Heart left ventricle (tissue), 13 donors: ENCODE data around the gene FBXO17.

ENCODE experiments used
- POLR2A ChIP-seq, 2 donors: fragments of 450-650 bp; IDR thresholded peaks; one replicate each; pipeline ENCODE4 v1.6.1; 2017; ENCODE audit warnings: antibody characterized with exemption in 2 of 2, mild to moderate bottlenecking in 2 of 2, moderate library complexity in 2 of 2
- TF ChIP-seq, protein P1 (sequence below), 12 donors: fragments of 200-600 bp; sonication (generic) in 4 of 12; IDR thresholded peaks; one replicate each; pipeline versions ENCODE4 v1.5.0 to v1.8.0; 2018 to 2022; ENCODE audit warnings: antibody characterized with exemption in 12 of 12, mild to moderate bottlenecking in 5 of 12
- donor health status: ischemic (EF 13 %, LVEDD 7.1; RV severe dilation, severe dysfunction).
- donor health status: DM: no; HTN: yes; CAD: no.
- donor health status: DM: no; HTN: no; CAD: no.
- donor health status: ischemic (EF 25% LVEDD 6.9; RV normal size, moderate dysfunction).
- donor health status: ischemic (EF 25% LVEDD 5.7; RV mildly dilated, moderate dysfunction).
- donor health status: ischemic (EF 35%, LVEDD 5.7; RV mildly dilated, moderate dysfunction).
- donor health status: nonischemic (EF 11% LVEDD 7.7; RV severe dilation, severe dysfunction).
- donor health status: DM: yes; HTN: yes; CAD: no.
- donor health status: PGD.
- donor health status: ischemic (EF 29% LVEDD 5.4; RV normal size, mild dysfunction).
- donor health status: nonischemic (EF 23%, LVEDD 6.1; RV moderate dilation, normal function).

DNA sequence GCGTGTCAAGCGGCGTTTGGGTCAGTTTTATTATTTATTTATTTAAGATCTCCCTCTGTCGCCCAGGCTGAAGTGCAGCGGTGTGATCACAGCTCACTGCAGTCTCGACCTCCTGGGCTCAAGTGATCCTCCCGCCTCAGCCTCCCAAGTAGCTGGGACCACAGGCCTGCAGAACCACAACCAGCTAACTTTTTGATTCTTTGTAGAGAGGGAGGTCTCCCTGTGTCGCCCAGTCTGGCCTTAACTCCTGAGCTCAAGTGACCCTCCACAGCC, 44.1 kb downstream of the FBXO17 start:
- TF ChIP-seq, protein P1, sequence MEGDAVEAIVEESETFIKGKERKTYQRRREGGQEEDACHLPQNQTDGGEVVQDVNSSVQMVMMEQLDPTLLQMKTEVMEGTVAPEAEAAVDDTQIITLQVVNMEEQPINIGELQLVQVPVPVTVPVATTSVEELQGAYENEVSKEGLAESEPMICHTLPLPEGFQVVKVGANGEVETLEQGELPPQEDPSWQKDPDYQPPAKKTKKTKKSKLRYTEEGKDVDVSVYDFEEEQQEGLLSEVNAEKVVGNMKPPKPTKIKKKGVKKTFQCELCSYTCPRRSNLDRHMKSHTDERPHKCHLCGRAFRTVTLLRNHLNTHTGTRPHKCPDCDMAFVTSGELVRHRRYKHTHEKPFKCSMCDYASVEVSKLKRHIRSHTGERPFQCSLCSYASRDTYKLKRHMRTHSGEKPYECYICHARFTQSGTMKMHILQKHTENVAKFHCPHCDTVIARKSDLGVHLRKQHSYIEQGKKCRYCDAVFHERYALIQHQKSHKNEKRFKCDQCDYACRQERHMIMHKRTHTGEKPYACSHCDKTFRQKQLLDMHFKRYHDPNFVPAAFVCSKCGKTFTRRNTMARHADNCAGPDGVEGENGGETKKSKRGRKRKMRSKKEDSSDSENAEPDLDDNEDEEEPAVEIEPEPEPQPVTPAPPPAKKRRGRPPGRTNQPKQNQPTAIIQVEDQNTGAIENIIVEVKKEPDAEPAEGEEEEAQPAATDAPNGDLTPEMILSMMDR (IDR thresholded peaks at IDR 0.05), result no peak
- no peak for TF ChIP-seq POLR2A (IDR thresholded peaks at IDR 0.05)
